GM18511 (cell line): ENCODE results near the gene CDC20B.
"Not testable (repeated sequence)": the region's sequence is repeated elsewhere in the genome, so short reads cannot be mapped to it uniquely, and the experiment has no call there.

Experiments used
- ATAC-seq: cut with Tn5 transposase; IDR thresholded peaks from one replicate; pipeline ENCODE4 v1.9.1; 2021; ENCODE audit warnings: mild to moderate bottlenecking, moderate library complexity; ENCODE audit not compliant: unreplicated experiment

Gene CDC20B

DNA sequence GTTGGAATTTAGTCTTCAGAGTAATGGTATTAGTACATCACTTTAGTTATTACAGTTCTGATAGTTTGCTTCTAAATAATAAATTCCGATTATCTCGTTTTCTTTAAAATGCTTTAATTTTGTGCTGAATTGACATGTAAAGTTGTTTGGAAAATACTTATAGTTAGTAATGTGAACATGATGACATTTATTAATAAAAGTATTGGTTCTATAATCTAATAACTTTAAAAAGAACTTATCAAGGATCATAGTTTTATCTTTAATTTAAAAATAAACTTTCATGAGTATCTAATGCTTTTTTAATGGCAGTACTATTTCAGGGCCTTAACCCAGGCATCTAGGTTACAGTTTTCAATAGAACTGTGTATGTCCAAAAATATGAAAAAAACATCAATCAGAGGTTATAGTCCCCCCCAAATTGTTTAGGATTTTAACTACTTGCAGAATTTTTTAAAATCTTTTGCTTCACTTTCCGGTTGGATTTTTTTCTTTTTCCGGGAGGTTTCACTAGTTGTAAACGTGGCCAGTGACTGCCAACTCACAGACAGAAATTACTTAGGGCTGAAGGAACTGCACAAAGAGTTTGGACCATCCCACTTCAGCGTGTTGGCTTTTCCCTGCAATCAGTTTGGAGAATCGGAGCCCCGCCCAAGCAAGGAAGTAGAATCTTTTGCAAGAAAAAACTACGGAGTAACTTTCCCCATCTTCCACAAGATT is 12.3 kb downstream of the CDC20B start:
- ATAC-seq: no peak

DNA sequence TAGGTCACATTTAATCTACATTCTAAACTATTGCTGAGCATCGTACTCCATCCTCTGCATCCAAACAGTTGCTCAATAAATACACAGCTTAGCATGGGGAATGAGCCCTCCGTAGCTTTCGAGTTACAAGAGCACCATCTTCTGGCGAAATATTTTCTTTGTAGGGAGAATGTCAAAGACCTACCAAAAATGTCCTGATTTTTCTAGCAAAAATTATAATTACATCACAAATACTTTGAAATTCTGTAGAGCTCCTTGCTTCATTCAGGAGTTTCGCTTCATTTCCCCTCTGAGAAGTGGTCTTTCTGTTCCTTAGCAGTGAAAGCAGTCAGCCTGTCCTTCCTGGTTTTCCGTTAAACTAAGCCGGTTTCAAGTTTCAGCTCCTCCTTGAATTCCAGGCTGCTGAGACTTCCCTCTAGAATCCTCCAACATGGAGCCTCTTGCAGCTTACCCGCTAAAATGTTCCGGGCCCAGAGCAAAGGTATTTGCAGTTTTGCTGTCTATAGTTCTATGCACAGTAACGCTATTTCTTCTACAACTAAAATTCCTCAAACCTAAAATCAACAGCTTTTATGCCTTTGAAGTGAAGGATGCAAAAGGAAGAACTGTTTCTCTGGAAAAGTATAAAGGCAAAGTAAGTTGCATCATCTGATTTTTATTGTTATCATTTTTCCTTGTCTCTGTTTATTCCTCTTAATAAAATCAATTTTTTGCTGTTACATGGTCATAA is 13.0 kb downstream of the CDC20B start, which contains the start of gene GPX8:
Gene GPX8, plus strand, starts transcription at position 409 of the 730 bp plus-strand sequence. Its CDS starts 22 bp downstream, at position 431.
- no peak for ATAC-seq

DNA sequence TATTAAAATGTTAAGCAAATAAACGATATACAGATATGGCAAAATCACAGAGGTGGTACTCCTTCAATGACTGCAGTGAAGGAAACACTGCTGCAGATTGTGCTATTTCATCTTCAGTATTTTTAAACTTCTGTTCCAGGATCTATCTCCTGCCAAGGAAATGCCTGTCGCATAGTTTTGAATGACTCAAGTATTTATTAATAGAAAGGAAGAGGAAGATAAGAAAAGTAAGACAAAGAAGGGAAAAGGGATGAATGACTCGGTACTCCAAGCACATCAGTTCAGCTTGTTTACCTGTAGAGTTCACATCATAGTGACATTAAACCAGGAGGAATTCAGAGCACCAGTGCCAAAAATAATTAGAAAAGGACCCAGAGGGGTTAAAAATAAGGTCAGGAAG is 18.1 kb downstream of the CDC20B start:
- no peak for ATAC-seq

DNA sequence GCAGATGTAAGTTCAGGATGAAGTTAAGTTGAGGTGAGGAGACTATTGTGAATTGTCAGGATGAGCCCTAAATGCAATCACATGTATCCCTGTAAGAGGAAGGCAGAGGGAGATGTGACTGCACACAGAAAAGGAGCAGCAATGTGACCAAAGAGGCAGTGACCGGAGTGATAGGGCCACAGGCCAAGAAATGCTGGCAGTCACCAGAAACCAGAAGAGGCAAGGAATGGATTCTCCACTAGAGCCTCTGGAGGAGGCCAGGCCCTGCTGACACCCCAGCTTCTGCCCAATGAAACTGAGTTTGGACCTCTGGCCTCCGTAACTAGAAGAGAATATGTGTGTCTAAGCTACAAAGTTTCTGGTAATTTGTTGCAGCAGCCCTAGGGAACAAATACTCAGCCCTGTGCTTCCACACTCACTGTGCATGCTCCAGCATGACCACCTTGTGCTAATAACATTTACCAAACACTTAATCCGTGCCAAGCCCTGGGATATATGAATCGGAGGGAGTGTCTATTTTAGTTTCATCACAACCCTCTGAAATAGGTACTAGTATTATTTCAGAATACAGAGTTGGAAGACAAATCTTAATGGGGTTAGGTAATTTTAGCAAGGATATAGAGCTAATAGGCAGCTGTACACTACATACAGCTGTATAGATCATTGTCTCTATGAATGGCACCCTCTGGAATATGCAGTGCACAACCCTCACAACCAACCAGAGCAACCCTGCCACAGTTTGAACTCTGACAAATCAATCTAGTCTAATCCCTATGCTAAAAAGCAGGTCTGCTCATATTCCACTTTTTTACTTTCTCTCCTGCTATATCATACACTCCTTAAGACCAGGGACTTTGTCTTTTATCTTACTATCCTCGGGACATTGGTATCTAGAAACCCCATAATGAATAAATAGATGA is 20.8 kb downstream of the CDC20B start:
- ATAC-seq: no peak

DNA sequence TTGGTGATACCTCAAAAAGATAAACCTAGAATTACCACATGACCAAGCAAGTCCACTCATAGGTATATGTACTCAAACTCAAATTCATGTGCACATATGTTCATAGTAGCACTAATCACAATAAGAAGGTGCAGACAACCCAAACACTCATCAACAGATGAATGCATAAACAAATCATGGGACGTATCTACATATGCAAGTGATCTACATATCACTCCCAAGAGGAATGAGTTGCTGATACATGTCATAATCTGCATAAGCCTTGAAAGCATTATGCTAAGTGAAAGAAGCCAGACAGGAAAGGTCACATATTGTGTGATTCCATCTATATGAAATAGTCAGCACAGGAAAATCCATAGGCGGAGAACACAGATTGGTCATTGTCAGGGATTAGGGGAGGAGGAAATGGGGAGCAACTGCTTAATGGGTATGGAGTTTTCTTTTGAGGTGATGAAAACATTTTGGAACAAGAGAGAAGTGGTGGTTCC is 23.6 kb downstream of the CDC20B start:
- ATAC-seq: no peak

DNA sequence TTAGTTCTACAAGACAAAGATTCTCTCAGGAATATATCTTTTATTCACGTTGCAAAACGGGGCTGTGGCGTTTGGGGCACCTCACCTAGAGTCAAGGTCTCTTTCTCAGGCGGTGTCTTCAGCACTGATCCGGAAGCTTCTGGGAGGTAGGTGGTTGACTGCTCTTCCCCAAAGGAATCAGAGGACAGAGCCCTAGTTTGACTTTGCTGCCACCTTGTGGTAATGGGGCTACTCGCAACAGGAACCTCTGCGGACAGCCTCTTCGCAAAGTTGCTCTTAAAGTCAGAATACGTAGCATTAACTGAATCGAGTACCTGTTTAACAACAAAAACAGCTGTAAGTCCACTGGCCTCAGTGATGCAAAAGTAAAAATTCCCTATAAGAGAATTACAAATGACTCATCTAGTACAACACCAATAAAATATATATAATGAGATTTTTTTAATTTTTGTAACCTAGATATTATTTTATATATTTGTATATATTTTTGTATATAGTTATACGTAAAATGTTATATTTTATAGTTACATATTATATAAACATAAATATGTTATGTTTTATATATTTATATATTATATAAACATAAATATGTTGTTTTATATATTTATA is 26.3 kb downstream of the CDC20B start:
- peak; percentile 72 for ATAC-seq

DNA sequence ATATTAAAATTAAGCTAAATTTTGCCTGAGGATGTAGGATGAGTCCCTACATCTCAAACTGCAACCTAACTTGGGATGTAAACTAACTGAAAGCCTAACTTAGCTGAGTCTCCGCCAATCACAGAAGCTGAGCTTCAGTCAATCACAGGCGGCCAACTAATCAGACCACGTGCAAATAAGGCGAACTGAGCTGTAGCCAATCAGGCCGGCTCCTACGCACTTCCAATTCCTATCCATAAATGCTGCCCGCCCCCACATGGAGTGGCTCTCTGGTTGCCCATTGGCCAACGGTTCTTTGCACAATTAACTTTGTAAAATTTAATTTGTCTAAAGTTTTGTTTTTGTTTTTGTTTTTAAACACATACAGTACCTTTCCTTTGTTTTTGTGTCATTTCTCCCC is 26.9 kb downstream of the CDC20B start:
- ATAC-seq: no peak

DNA sequence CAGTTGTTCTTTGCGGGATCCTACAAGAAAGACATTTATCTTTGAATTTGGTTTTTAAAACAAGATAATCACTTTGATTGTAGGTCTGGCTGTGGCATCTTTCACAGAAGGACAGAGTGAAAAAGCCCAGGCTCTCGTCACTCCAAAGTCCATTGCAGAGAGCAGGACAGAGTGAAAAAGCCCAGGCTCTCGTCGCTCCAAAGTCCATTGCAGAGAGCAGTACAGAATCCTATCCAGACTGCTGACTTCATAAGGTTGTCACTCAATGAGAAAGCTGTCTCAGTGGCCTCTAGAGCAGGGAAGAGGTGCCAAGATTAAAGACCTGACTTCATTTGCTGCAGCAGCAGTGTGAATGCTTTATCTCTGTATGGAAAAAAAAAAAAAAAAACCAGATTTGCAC is 29.4 kb downstream of the CDC20B start:
- ATAC-seq: no peak

DNA sequence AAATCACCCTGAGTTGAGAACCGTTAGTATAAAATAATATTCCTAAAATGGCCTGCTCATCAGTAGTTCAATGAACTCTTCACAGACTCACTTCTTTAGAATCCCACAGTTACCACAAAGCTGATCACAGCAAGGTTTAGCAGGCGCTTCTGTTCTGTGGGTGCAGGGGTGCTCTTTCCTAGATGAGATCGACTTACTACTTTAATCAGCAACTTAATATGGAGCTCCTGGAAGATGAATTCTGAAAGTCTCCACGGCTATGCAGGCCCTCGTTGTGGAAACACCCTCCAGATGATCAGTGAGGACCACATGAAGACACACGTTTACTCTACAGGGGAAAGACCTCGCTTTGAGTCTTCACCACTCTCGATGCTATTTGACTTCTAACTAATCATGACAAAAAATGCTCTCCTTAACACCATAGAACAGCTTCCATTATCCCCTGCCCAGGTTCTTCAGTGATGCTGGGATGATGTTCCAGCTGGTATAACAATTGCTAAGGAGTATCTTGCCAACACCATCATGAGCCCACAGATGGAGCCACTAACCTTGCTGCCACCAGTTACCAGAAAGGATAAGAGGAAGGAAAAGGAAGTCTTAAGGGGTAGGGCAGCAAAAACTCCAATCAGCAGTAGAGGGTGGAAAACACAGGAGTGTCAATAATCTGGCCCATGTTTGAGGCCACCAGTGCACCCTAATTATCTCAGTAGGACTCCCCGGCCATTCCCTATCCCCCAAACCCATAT is 30.9 kb downstream of the CDC20B start:
- ATAC-seq: no peak

DNA sequence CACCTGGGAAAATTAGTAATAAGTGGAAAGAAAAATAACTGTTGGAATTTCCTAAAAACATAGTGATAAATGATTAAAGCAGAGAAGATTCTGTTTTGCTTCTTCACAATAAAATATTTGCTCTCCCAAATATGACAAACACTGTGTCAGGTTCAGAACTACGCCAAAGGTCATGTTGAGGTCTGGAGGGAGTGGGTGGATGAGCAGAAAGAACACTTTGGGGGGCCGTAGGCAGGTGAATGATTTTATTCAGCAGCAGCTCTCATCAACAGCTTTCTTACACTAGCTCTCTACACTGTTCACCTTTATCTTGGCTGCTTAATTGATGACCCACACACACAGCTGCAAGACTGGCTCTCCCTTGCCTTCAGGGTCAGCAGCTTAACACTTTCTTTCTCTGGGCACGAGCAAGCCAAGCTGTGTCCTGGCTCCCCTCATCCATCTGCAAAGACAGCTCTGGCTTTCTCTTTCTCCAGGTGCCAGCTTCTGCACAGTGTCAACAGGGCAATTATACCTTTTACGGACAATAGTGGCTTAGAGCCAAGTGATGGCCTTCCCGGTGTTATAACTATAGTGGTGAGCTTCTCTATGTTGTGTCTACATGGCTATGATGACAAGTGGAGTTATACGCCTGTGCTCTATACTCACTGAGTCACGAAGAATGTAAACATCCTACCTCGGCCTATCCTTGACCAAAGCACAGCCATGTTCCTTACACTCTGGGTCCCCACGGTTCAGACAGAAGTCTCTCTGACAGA is 31.9 kb downstream of the CDC20B start:
- ATAC-seq: no peak

DNA sequence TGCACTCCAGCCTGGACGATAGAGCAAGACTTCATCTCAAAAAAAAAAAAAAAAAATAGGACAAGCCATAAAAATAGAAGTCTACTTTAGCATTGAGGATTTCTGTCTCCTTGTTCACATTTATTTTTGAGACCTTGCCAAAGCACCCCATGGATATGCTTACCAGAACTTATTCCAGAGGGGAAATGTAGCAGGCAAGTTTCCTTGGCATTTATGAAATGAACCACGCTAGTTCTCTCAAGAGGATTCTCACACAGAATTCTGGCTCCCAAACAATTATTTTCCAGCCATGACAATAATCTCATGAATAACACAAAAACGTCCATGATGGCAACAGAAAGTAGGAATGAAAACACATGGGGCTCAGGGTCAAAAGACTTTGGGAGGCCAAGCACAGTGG is 36.5 kb downstream of the CDC20B start:
- ATAC-seq: no peak

DNA sequence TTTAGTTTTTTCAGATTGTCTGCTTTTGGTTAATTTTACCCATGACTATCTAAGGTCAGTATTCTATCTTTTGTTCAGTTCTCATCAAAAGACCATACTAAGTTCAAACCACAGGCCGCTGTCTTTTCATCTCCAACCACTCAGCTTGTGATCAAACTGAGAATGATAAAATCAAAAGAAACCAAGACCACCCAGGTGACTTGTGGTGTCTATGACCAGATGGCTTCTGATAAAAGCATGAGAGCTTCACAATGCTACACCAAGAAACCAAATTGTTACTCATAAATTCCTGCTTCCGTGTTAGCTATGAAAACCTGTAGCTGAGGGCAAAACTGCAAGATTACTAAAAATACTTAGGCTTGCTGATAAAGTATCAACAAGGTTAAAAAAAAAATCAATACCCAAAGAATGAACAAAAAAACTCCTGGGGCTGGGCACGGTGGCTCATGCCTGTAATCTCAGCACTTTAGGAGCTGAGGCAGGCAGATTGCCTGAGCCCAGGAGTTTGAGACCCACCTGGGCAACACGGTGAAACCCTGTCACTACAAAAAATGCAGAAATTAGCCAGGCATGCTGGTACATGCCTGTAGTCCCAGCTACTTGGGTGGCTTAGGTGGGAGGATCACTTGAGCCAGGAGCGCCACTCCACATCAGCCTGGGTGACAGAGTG is 38.8 kb downstream of the CDC20B start:
- no peak for ATAC-seq

DNA sequence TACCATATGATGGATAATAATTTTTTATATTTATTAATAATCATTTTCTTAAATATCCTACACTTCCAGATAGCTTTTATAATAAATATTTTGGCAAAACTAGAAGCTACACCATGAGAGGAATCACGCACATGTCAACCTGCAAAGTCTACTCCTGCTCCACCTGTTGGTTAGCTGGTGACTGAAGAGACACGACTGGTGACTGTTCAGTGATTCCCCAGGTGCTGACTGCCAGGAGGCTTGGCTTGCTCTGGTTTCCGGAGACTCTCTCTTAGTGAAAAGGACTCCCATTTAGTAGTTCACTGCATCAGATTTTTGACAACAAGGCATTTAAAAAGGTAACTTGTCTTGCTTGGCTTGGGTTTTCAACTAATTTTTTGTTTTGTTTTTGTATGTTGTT is 49.6 kb downstream of the CDC20B start:
- ATAC-seq: no peak

DNA sequence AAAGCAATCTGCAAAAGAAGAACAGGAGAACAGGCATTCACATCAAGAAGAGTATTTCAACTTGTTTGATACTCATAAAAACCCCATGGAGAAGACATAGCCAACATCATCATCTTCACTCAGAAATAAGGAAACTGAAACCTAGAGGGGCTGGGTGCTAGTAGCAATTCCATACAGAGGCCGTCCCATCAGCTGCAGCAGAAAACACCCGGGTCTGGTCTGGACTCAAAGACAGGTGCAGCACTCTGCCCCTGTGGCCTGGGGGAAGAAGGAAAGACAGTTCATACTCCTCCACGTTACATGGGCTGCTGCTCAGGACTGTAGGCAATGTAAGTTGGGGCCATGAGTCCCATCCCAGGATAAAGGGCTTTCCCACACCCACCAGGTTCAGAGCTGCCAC is 58.9 kb downstream of the CDC20B start:
- ATAC-seq: no peak

DNA sequence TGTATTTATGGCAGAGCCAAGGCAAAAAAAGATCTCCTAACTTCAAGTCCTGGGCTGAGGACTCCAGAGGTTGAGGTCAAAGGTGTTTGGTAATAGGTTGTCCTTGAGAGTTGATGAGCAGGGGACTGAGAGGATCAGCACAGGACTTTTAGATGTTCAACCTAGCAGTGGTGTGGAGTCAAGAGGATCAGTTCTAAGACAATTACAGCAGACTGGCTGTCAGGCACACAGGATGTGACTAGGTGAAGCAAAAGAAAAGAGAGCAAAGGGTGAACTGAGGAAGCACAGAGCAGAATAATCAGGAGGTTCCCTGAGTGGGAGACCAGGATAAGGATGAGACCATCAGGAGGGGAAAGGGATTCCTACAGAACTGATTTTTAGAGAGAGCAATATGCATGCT is 59.6 kb downstream of the CDC20B start:
- ATAC-seq: no peak

DNA sequence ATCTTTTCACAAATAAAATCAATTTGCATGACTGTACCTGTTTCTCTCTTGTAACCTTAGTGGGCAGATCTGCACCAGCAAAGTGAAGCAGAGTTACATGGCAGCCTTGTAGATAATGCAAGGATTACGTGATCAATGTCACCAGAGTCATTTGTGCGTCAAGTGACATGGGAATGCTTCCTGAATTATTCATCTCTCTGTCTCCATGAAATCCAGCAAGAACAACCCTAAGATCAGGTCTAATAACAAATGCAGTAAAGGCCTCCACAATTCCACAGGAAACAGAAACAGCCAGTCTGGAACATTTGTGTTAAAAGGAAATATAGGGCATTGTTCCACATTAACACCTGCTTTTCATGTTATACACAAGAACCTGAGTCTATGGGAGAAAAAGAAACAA is 62.8 kb downstream of the CDC20B start:
- no peak for ATAC-seq

DNA sequence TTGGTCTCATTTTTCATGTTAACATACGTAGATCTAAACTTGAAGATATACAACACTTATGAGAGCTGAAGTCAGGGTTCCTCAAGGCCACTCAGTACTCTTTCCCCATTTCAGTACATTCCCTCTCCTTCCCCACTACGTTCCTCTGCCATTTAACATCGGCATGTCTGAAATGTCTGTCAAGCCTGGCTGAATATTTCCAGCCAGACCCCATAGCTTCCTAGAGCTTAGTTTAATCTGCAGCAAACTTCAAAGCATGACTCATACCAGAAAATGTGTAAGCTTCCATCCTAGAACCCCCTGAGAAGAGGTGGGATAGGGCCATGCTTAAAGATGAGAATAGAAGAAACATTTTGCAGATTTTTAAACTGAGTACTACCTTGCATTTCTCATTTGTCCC is 64.3 kb downstream of the CDC20B start:
- ATAC-seq: no peak

DNA sequence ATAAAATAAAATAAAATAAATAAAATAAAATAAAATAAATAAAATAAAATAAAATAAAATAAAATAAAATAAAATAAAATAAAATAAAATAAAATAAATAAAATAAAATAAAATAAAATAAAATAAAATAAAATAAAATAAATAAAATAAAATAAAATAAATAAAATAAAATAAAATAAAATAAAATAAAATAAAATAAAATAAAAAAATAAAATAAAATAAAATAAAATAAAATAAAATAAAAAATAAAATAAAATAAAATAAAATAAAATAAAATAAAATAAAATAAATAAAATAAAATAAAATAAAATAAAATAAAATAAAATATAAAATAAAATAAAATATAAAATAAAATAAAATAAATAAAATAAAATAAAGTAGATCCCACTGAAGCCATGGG is 67.0 kb downstream of the CDC20B start:
- not testable (repeated sequence) for ATAC-seq
